Measurements from ENCODE around the gene CLPSL1.

GRCh38 chr6:35775031-35775430, 5.8 kb upstream of the CLPSL1 start:
- no peak for TF ChIP-seq CTCF (IDR thresholded peaks at IDR 0.05)
- TF ChIP-seq EP300 (IDR thresholded peaks at IDR 0.05): no peak

Data from stomach (tissue), 4 donors.